VCaP (cell line): Measurements from ENCODE around the gene MGAT3.

Experiments
- H3K27ac ChIP-seq: fragments of 450-650 bp; 2 replicates; pipeline ENCODE4 v1.5.1; 2017
- TF ChIP-seq, protein P1 (sequence below): fragments of 450-650 bp; conservative IDR thresholded peaks from 2 replicates; pipeline ENCODE4 v1.5.1; 2017; ENCODE audit warnings: mild to moderate bottlenecking, moderate library complexity

MGAT3 gene

DNA sequence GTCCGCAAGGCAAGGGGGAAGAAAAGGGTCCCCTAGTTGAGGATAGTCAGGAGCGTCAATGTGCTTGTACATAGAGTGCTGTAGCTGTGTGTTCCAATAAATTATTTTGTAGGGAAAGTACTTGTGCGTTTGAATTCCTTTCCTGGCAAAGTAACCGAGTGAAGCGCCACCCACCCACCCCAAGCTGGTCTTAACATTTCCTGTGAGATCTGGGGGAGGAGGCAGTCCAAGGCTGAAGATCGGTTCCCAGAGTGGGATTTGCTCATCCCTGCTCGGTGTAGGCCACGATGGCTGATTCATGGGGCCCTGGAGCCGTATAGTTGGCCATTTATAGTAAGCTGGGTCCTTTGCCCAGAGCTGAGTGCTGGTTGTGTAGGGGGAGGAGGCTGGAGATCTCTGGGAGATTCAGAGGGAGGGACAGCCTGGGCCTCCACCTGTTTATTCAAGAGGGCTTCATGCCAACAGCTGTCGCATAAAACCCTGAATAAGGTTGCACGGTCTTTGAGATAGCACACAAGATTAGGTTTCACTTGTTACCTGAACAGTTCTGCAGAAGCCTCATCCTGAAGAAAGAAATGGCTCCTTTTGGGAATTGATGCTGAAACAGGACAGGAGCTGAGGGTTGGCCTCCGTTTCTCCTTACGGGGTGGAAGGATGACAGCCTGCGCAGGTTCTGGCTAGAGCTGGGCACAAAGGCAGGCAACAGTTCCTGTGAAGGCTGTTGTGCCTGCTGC lies 65.9 kb downstream of the MGAT3 start:
- H3K27ac ChIP-seq, result peak overlapping the region; percentile 98

DNA sequence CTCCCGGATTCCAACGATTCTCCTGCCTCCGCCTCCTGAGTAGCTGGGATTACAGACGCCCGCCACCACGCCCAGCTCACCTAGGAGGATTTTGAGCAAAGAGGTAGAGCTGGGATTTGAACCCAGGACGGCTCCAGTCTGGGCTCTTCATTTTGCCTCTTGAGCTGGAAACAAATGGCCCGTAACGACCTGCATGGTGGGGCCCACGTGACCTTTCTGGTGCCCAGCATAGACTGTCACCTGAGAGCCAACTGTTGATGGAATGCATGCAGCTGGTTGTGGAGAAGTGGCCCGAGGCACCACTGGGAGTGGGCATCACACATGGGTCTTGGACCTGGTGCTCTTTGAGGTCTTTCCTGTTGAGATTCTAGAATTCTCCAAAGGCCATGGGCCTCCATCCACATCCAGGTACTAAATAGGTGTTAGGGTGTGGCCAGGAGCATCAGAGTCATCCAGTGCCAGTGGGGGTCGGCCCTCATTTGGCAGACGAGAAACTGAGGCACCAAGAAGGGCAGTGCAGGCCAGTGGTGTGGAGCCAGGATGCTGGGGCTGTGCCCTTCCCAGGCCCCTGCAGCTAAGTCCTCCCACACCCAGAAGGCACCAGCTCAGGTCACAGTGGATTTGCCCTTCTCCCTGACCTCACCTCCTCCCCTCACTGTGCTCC lies 67.4 kb downstream of the MGAT3 start:
- peak overlapping the region; percentile 98 for H3K27ac ChIP-seq
- TF ChIP-seq, protein P1, sequence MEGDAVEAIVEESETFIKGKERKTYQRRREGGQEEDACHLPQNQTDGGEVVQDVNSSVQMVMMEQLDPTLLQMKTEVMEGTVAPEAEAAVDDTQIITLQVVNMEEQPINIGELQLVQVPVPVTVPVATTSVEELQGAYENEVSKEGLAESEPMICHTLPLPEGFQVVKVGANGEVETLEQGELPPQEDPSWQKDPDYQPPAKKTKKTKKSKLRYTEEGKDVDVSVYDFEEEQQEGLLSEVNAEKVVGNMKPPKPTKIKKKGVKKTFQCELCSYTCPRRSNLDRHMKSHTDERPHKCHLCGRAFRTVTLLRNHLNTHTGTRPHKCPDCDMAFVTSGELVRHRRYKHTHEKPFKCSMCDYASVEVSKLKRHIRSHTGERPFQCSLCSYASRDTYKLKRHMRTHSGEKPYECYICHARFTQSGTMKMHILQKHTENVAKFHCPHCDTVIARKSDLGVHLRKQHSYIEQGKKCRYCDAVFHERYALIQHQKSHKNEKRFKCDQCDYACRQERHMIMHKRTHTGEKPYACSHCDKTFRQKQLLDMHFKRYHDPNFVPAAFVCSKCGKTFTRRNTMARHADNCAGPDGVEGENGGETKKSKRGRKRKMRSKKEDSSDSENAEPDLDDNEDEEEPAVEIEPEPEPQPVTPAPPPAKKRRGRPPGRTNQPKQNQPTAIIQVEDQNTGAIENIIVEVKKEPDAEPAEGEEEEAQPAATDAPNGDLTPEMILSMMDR, result no peak

More for the DNA sequence above, 65.9 kb downstream of the MGAT3 start:
- TF ChIP-seq, protein P1, result no peak

DNA sequence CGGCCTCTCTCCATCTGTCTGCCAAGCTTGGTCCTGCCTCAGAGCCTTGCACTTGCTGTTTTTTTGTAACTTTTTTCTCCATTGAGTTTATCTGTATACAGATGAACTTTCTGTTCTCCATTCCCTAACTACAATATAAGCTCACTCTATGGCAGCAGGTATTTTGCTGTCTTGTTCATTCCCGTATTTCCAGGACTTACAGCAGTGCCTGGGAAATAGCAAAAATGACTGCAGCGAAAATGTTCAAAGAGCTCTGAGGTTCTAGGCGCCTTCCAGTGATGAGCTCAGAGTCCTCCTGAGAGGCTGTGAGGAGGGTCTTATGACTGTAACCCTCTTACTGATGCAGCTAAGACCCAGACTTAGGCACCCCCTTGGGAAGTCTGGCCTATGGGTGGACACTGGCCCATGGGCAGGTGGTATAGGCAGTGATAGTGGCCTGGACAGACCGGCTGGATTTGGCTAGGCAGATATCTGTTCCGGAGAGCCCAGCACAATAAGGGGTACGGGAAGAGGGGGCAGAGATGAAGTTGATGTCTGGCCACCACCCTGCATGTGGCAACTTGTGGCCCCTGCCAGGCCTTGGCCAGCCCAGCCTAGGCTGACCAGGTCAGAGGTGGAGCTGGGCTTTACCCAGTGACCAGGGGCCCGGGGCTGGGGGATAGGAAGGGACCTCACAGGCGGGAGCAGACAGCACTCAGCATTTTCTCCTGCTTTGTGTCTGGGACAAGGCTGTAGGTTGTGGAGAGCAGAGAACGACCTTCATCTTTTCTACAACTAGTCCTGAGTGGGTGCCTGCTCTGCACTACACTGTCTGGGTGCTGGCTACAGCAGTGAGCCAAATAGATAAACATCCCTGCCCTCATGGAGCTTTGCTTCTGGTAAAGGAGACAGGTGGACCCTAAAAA lies 68.2 kb downstream of the MGAT3 start:
- TF ChIP-seq, protein P1, result no peak
- peak overlapping the region; percentile 98 for H3K27ac ChIP-seq

DNA sequence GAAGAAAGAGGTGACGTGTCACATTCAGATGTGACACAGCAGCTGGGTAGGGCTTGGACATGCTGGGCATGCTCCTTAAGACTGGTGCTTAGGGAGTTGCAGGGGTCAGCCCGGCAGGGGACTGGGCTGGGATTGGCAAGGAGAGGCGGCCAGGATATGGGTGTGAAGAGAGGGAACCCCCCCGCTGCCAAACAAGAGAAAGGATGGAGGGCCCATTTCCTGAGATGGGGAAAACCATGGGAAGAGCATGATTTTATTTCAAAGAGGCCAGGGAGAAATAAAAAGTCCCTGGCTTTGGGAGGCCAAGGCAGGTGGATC lies 68.8 kb downstream of the MGAT3 start:
- peak overlapping the region; percentile 98 for H3K27ac ChIP-seq
- TF ChIP-seq, protein P1, result no peak

DNA sequence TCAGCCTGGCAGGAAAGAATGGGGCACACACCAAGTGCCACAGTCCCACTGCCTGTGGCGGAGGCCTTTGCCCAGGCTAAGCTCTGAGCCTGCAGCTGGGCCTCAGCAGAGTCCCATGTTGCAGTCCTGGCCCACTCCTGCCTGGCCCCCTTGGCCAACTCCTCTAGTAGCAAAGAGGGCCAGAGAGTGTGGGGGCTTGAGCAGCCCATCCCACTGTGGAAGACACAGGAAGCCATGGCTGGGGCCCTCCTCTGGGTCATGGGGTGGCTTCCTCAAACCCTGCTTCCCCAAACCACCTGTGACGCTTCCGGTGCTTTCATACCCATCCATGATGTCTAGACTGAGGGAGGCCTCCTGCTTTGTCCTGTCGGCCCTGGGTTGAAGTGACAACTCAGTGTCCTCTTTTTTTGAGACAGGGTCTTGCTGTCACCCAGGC lies 69.9 kb downstream of the MGAT3 start:
- H3K27ac ChIP-seq, result peak overlapping the region; percentile 98
- TF ChIP-seq, protein P1, result no peak

DNA sequence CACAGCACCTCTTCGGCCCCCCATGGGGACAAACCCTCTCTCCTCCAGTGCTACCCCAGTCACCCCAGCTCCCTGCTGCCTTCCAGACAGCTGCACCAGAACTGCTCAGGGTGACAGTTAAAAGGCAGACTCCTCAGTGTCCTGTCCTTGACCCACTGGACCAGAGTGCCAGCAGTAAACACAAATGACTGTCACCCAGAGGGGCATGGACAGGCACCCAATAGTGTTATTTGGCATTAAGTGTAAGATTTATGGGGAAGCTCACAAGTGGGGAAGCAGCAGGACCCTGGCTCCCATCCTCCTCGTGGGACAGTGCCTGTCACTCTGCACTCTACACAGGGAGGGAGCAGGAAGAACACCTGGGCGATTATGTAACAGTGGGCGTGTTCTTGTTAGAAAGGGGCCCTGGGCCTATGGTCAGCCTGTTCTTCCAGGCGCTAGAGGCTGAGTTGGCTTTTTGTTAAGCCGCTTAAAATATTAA lies 70.7 kb downstream of the MGAT3 start:
- TF ChIP-seq, protein P1, result no peak
- peak overlapping the region; percentile 98 for H3K27ac ChIP-seq

DNA sequence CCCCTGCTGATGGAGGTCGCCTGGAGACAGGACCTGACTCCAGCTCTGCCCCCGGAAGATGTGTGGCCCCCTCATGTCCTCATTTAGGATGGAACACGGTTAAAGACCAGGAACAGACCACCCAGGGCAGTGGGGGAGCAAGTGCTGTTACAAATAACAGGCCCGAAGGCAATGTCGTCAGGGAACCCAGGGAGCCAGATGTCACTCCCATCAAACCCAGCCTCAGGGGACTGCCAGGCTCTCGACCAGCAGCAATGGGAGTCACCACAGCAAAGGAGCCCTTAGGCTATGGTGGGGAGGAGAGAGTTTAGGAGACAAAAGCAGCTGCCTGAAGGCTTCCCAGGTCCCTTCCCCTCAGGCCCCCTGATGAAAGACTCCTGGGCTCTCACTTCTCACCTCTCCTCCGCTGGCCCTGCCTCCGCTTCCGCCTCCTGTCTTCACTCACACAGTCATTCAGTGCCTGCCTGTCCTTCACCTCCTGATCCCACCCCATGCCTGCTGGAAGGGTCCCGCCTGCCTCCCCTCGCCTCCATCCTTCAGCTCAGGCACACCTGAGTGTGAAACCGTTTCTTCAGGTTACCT lies 71.4 kb downstream of the MGAT3 start:
- peak overlapping the region; percentile 98 for H3K27ac ChIP-seq
- TF ChIP-seq, protein P1, result no peak
